Muscle of leg (tissue), 11 donors: Measurements from ENCODE around the gene GPRIN2. TPM values are rescaled to one million over a fixed set of nuclear protein-coding genes. Genes with fewer than 3 reads are reported as not detected.

Experiments
- DNase-seq: peaks from one replicate; pipeline ENCODE4 v3.0.0; 2013
- H3K27ac ChIP-seq: one replicate; pipeline ENCODE4 v1.5.1; 2013; ENCODE audit warnings: mild to moderate bottlenecking, low read length, control low read depth
- H3K27me3 ChIP-seq: one replicate; pipeline ENCODE4 v1.6.1; 2013; ENCODE audit warnings: low read length; ENCODE audit not compliant: control insufficient read depth, insufficient read depth
- H3K36me3 ChIP-seq: one replicate; pipeline ENCODE4 v1.6.1; 2013; ENCODE audit warnings: low read length; ENCODE audit not compliant: control insufficient read depth, insufficient read depth
- H3K4me1 ChIP-seq: one replicate; pipeline ENCODE4 v1.6.1; 2013; ENCODE audit warnings: low read length; ENCODE audit not compliant: control insufficient read depth, insufficient read depth
- H3K4me3 ChIP-seq: one replicate; pipeline ENCODE4 v1.5.1; 2013; ENCODE audit warnings: low read length, control low read depth
- H3K9me3 ChIP-seq: replicated peaks from 2 replicates; pipeline ENCODE4 v1.6.1; 2013; ENCODE audit warnings: low read depth, low read length; ENCODE audit not compliant: control insufficient read depth
- WGBS: methylation state at CpG from one replicate; pipeline ENCODE4 v1.1.5; 2013; ENCODE audit warnings: missing lambda C conversion rate; ENCODE audit not compliant: insufficient coverage; 5-methylcytosine and 5-hydroxymethylcytosine counted together
- polyA plus RNA-seq, 8 donors: library from polyadenylated mRNA; unstranded; fragments of 120-200 nt; gene quantifications; one replicate each; pipeline versions ENCODE4 v1.2.1 to v1.2.3, GENCODE V29; 2013; ENCODE audit warnings: inconsistent platforms in 1 of 8, low replicate concordance in 1 of 8; ENCODE audit not compliant: insufficient read length in 8 of 8, insufficient read depth in 1 of 8
- total RNA-seq: library from RNA; stranded (reverse); fragments of 120-200 nt; gene quantifications from one replicate; pipeline ENCODE4 v1.2.4, GENCODE V29; 2013

The GPRIN2 gene
- total and polyA plus RNA-seq, 9 donors = 0.12 to 0.91 (median 0.33) TPM

GRCh38 chr10:46549171-46550075, 7.0 kb downstream of the GPRIN2 start:
- Histone ChIP-seq H3K9me3 (no peaks in the 10 kb centered on the region), H3K4me1 (peaks cover 24% of the 10 kb centered on the region), H3K36me3 (no peaks in the 10 kb centered on the region), H3K27me3 (peaks cover 13% of the 10 kb centered on the region), H3K4me3 (no peak overlapping the region), H3K27ac (no peak overlapping the region)
- DNase-seq = no peak
- 86% methylated on average over 31 of the region's 31 CpGs for WGBS

DNA sequence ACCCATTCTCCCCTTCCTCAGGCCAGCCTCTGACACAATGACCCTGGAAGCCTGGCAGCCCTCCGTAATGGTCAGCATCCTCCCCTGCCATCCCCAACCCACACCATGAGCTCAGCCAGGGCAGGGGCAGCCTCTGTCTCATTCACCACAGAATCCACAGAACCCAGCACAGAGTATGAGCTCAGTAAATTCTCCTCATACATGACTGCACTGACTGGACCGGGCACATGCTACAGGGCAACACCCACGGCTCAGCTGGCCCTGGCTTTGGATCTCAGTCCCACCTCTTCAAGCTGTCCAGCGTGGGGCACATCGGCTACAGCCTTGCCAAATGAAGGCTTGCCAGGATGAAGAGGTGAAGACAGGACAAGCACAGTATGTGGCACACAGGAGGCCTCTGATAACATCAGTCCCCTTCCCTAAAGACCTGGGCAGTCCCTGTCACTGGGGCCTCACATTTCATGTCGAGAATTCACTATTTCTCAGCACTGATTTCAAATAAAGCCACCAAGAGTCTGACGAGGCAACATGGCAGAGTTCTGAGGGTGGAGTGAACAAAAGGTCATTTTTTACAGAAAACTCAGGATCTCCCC, 7.9 kb downstream of the GPRIN2 start:
- no peak overlapping the region for H3K27ac ChIP-seq
- H3K27me3 ChIP-seq = peaks cover 8% of the 10 kb centered on the region
- no peak for DNase-seq
- H3K36me3 ChIP-seq = no peaks in the 10 kb centered on the region
- no peak overlapping the region for H3K4me3 ChIP-seq
- no peaks in the 10 kb centered on the region for H3K9me3 ChIP-seq
- WGBS = 74% methylated on average over 5 of the region's 7 CpGs
- H3K4me1 ChIP-seq = peaks cover 22% of the 10 kb centered on the region

DNA sequence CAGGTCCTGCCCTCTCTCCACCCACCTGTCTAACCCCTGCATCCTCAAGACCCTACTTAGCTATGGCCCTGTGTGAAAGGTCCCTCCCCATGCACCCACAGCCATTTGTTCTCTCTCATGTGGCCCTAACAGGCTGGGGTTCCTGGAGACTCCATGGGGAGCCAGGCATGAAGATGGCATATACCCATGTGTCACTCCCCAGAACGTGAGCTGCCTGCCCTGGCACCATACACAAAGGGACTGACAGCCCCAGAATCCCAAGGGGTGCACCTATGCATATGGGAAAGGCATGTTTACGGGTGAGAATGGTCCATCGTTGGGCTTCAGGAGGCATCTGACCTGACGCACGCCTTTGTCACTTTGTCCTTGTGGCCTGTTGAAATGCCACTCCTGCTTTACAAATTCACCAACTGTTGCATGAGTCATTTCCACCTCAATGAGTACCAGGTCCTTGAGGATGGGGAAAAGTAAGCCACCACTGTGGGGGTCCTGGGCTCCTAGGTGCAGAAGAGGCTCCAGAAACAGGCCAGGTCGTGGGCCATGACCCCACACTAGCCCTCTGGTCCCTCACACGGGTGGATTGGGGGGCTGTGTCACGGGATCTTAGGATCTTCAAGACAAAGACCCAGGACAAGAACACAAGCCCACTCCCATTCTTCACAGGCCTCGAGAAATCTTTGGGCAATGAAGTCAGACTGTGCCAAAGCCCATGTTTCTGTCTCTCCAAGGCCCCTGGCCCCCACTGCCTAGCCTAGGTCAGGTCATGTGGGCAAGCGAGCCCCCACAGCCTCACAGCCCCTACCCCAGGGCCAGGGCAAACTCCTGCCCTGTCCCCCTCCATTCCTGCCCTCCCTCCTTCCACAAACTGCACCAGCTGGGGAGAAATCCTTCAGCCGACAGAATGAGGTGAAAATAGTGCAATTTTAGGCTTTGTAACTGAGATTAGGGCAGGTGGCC, 8.6 kb downstream of the GPRIN2 start:
- Histone ChIP-seq H3K27me3 (peaks cover 8% of the 10 kb centered on the region), H3K36me3 (no peaks in the 10 kb centered on the region), H3K27ac (no peak overlapping the region), H3K4me1 (peaks cover 14% of the 10 kb centered on the region), H3K4me3 (no peak overlapping the region), H3K9me3 (no peaks in the 10 kb centered on the region)
- DNase-seq = no peak
- 49% methylated on average over 7 of the region's 11 CpGs for WGBS

DNA sequence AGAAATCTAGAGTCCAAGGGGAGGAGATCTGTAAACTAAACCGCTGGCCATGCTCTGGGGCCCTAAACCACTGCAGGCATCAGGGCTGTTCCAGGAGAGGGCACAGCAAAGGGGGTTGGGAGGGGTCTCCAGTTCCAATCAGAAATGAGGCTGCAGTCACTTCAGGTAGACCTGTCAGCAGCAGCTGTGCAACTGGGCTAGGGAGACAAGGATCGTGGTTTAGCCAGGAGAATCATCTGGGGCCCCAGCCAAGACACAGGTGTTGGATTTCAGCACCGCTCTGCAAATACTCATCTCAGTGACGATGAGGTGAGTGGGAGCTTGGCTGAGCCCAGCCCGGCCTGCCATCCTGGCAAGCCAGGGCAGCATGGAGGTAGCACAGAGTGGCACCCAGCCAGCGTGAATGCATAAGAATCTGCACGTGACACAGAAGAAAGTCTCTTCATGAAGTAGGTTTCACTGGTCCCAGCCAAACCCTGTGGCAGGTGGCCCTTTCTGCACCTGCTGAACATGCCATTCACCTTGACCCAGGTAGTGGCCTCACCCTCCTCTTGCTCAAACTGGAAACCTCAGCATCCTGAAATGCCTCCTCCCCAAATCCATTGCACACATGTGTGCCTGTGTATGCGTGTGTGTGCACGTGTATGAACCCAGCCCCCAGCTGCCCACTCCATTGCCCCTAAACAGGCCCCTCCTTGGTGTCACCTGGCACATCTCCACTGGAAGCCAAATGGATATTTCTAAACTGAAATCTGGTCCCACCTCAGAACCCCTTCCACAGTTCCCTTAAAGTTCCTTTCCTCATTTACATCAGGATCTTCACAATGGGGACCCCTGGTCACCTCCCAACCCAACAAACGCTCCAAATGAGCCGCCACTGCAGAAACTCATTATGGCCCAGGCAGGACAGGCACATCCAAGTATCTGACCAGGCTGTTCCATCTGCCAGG, 9.6 kb downstream of the GPRIN2 start:
- Histone ChIP-seq H3K9me3 (no peaks in the 10 kb centered on the region), H3K36me3 (no peaks in the 10 kb centered on the region), H3K27ac (no peak overlapping the region), H3K4me3 (no peak overlapping the region), H3K27me3 (peaks cover 11% of the 10 kb centered on the region), H3K4me1 (peaks cover 5% of the 10 kb centered on the region)
- no peak for DNase-seq
- WGBS = 64% methylated on average over 11 of the region's 11 CpGs

DNA sequence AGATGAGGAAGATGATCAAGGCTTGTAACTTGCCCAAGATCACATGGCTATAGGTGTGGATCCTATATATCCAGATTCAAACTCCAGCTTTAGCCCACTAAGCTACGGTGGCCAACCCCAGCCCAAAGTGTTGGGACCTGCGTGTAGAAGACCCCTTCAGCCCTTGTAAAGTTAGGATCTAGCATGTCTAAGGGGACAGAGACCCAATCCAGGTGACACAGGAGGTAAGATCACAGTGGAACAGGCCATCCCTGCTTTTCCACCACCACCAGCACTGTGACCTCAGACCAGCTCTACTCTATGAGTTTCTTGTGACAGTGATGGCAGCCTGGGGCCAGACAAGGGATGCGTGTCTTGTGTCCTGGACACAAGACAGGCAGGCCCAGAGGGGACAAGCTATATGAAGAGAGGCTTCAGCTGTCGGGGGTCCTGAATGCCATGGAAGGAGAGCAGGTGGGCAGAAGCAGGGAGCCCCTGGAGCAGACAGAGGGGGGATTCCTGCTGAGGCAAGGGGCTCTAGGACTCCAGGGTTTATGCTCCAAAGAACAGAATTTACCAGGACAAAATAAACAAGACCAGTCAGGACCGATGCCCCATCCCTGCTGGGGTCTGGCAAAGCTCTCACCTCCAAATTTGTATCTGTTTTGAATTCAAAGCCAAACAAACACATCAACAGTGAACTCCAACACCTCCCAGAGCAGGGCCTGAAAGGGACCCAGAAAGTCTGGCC, 10.4 kb downstream of the GPRIN2 start:
- Histone ChIP-seq H3K4me1 (peaks cover 2% of the 10 kb centered on the region), H3K9me3 (no peaks in the 10 kb centered on the region), H3K4me3 (no peak overlapping the region), H3K27me3 (peaks cover 11% of the 10 kb centered on the region), H3K27ac (no peak overlapping the region), H3K36me3 (no peaks in the 10 kb centered on the region)
- 75% methylated on average over 5 of the region's 5 CpGs for WGBS
- DNase-seq = no peak

DNA sequence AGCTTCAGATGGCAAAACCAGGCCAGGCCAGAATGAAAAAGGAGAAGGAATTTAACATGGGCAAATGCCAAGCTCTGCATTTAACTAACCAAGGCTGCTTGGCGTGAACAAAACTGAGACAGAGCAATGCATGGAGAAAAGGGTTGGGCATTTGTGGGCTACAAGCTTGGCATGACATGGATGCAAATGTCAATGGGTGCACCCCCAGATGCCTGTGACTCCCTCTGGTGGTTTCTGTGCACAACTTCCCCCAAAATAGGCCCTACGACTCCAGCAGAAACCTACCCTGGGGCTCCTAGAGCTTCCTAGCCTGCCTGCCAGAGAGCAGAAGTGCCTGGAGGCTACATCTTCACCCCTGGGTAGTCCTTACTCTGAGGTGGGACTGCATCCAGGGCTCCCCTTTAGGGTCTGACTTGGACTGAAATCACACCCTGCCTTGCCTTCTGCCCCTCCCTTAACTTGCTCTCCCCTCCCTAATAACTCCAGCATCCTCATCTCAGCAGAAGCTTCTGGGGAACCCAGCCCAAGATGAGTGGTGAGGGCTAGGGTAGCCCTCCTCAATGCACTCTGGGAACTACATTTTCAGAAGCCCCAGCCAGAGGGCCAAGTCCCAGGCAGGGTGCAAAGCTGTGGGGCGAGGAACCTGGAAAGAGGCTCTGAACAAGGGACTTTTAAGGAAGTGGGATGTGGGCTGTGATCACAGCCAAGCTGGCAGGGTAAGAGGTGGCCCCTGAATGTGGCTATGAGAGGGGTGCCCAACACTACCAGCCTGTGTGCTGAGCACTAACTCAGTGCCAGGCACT, 11.3 kb downstream of the GPRIN2 start:
- peaks cover 17% of the 10 kb centered on the region for H3K27me3 ChIP-seq
- peaks cover 5% of the 10 kb centered on the region for H3K4me1 ChIP-seq
- H3K4me3 ChIP-seq = no peak overlapping the region
- 60% methylated on average over 3 of the region's 3 CpGs for WGBS
- H3K36me3 ChIP-seq = no peaks in the 10 kb centered on the region
- no peak overlapping the region for H3K27ac ChIP-seq
- no peaks in the 10 kb centered on the region for H3K9me3 ChIP-seq
- no peak for DNase-seq

- H3K4me3 ChIP-seq = no peak overlapping the region
- no peaks in the 10 kb centered on the region for H3K9me3 ChIP-seq
- H3K36me3 ChIP-seq = no peaks in the 10 kb centered on the region
- H3K27ac ChIP-seq = no peak overlapping the region
- H3K4me1 ChIP-seq = peaks cover 5% of the 10 kb centered on the region
- WGBS = 88% methylated on average over 12 of the region's 14 CpGs
- no peak for DNase-seq
- peaks cover 18% of the 10 kb centered on the region for H3K27me3 ChIP-seq
These were observed 12.7 kb downstream of the GPRIN2 start for GRCh38 chr10:46543466-46544377.
